Stimulated activated CD4-positive, alpha-beta T cell treated with anti-CD3 and anti-CD28 coated beads, TNF-alpha, amount 100 ng/mL, for 48 hours (primary cell): Measurements from ENCODE around the gene MUC2.

ENCODE experiments used
- DNase-seq, 3 donors: peaks; one replicate each; pipeline ENCODE4 v3.0.0-alpha.2; 2020; ENCODE audit warnings: low read depth in 3 of 3

MUC2 gene

DNA sequence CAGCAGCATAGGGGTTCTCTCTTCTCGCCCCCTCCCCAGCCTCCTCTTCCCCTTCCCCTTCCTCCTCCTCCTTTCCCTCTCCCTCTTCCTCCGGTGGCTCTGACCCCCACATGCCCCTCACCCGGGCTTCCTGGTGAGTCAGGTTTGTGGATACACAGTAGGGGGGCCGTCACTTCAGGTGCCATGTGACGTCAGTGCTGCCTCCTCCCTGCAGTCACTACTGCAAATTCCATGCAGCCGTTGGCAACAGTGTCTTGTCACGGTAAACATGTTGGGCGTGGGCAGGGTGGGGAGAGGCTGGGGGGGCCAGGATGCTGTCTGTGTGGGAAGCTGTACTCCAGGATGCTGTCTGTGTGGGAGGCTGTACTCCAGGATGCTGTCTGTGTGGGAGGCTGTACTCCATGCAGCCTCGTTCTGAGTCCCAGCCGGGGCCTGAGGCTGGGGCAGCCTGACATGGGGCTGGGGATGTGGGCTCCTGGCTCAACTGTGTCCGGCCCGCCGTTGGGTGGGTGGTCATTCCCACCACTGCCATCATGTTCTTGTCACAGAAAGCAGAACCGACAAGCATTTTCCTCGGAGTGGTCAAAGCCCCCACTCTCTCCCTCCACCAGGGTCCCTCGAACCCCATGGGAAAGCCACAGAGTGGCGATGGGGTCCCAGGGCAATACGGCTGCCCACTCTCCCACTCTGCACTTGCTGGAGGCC is 2.4 kb upstream of the MUC2 start:
- DNase-seq = no peak

DNA sequence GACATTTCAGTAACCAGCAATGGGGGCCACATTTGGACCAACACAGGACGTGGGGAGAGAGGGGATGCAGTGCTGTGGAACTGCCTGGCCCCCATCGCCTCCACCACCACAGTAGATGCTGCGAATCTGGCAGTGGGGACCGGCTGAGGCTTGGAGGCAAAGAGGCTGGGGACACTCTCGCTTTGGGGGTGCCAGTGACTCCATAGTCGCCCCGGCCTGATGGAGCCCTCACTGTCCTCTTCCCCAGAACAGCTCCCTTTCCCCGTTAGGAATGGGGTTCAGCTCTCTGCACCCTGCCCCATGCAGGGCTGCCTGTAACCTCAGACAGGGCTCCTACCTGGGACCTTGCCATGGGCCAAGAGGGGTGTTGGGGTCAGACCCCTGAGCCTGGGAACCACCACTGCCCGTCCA is 1.8 kb upstream of the MUC2 start:
- DNase-seq = no peak

DNA sequence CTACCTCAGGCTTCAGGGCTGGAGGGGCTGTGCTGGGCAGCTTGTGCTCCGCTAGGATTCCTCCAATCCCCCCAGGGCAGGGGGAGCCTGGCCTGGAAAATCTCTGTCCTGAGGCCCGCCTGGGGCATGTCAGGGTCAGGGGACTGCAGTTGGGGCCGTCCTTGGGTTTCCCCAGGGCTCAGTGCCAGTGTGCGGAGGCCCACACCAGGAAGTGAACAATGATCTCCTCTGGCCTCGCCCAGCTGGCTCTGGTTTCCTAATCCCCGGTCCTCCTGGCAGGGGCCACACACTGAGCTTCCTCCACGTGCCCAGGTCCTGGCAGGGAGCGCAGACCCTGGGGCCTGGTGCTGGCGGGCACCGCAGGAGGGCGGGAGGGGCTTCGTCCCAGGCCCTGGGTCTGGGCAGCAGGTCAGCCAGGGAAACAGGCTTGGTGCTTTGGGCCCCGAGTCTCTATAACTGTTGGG is 1.4 kb upstream of the MUC2 start:
- no peak for DNase-seq

DNA sequence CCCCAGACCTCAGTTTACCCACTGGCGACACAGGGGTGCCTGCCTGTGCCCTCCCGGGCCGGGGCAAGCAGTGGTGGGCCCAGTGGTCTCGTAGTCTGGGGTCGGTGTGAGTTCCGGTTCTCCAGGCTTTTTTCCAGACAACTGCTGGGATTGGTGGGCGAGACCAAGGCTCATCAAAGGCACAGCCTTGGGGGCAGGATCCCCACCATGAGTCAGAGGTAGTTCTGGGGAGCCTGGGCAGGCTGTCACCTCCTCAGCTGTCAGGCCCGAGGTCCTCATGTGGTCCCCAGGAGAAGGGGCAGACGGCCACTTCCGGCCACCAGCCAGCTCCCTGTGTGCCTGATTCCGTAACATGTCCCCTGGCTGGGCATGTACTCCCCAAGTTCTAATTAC is 827 bp upstream of the MUC2 start:
- no peak for DNase-seq

DNA sequence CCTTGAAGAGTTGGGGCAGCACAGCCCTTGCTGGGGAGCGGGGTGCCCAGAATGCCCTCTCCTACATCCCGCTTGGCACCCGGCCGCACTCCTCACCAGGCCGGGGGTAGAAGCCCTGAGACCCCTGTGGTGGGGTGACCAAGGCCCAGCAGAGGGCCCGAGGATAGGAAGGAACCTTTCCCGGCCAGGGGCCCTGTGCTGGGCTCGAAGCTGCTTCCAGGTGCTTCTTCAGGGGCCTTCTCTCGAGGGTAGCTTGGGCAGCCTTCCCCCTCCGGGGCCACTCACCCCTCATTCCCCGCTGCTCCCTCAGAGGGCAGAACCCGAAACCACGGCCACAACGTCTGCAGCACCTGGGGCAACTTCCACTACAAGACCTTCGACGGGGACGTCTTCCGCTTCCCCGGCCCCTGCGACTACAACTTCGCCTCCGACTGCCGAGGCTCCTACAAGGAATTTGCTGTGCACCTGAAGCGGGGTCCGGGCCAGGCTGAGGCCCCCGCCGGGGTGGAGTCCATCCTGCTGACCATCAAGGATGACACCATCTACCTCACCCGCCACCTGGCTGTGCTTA is 752 bp downstream of the MUC2 start:
- no peak for DNase-seq

DNA sequence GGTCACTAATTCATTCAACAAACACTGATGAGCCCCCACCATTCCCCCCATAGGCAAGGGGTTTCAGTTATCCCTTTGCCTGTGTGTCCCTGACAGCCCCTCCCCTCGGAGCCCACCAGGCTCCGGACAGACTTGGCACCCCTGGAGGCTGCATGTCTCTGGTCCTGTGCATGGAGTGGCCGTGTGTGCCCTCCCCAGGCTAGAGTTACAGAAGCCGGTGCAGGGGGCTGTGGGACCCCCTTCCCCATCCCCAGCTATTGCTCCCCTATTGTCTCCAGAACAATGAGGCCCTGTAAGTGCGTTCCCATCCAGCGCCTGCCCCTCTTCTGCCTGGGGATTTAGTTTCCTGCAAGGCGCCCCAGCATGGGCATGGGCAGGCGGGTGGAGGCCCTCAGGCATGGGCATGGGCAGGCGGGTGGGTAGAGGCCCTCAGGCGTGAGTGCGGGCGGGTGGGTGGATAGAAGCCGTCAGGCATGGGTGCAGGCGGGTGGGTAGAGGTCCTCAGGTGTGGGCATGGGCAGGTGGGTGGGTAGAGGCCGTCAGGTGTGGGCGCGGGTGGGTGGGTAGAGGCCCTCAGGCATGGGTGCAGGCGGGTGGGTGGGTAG is 1.5 kb downstream of the MUC2 start:
- no peak for DNase-seq

DNA sequence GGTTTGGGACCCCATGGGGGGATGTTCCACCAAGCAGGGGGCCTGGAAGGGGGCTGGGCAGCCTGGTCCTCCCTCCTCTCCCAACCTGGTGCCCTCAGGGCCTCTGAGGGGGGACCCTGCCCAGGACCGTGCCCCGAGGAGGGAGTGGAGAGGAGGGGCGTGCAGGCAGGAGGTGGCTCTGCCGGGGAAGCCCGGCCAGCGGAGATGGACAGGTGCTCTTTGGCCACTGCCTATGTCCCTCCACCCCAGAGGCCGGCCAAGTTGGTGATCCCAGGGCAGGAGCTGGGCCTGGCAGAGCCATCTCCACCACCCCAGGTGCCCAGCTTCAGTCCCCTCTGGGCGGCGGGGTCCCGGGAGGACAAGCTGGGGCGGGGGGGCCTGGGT is 2.4 kb downstream of the MUC2 start:
- no peak for DNase-seq

DNA sequence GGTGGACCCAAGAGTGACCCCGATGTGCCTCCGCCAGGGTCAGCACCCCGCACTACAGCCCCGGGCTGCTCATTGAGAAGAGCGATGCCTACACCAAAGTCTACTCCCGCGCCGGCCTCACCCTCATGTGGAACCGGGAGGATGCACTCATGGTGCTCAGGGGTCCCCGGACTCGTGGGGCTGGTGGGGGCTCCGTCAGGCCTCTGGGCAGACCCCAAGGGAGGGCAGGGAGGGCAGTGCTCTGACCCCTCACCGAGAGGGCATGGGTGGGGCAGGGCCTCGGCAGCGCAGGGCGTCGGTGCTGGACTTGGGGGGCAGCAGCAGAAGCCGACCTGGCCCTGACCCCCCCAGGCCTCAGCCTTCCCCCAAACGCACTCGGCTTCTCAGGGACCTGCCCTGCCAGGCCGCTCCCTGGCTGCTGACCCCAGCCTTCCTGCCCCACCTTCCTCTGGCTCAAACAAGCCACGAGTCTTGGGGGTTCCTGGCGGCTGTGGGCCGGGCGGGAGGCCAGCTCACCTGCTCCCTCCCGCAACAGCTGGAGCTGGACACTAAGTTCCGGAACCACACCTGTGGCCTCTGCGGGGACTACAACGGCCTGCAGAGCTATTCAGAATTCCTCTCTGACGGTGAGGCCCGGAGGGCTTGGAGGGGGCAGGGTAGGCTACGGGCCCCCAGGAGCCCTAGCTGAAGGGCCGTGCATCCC is 2.9 kb downstream of the MUC2 start:
- no peak for DNase-seq

DNA sequence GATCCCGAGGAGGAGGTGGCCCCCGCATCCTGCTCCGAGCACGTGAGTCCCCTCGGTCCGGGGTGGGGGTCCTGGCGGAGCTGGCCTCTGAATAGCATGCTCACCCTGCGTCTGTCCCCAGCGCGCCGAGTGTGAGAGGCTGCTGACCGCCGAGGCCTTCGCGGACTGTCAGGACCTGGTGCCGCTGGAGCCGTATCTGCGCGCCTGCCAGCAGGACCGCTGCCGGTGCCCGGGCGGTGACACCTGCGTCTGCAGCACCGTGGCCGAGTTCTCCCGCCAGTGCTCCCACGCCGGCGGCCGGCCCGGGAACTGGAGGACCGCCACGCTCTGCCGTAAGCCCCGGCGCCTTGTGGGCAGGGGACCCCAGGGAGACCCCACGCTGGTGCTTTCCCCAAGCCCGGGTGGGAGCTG is 3.5 kb downstream of the MUC2 start:
- no peak for DNase-seq

DNA sequence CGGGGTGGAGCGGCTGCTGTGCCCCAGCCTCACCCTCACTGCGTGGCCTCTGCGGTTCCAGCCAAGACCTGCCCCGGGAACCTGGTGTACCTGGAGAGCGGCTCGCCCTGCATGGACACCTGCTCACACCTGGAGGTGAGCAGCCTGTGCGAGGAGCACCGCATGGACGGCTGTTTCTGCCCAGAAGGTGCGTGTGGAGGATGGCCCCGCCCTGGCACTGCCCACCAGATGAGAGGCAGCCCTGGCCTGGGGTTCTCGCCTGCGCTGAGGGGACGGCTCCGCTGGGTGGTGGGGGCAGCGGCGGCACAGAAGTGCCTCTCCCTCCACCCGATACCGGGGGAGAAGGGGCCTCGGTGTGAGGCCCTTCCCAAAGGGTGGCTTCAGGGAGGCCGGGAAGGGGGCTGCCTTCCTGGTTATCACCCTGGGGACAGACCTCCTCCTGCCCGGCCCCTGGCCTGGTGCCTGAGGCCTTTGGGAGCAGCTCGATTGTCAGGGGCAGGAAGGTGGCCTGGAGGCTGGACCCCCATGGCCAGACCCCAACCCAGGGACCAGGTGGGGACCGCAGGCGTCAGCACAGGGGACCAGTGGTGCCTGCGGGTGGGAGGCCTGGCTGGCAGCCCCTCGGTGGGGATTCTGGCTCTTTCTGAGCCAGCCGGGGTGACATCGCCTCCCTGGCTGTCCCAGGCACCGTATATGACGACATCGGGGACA is 7.1 kb downstream of the MUC2 start:
- DNase-seq = no peak

DNA sequence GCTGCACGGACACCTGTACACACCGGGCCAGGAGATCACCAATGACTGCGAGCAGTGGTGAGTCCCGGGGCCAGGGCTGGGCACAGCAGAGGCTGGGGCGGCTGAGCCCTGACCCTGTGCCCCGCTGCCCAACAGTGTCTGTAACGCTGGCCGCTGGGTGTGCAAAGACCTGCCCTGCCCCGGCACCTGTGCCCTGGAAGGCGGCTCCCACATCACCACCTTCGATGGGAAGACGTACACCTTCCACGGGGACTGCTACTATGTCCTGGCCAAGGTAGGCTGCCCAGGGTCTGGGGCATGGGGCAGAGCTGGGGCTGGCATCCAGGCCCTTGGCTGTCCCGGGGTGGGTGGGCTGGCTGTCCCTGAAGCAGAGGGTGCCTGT is 7.7 kb downstream of the MUC2 start:
- DNase-seq = no peak

DNA sequence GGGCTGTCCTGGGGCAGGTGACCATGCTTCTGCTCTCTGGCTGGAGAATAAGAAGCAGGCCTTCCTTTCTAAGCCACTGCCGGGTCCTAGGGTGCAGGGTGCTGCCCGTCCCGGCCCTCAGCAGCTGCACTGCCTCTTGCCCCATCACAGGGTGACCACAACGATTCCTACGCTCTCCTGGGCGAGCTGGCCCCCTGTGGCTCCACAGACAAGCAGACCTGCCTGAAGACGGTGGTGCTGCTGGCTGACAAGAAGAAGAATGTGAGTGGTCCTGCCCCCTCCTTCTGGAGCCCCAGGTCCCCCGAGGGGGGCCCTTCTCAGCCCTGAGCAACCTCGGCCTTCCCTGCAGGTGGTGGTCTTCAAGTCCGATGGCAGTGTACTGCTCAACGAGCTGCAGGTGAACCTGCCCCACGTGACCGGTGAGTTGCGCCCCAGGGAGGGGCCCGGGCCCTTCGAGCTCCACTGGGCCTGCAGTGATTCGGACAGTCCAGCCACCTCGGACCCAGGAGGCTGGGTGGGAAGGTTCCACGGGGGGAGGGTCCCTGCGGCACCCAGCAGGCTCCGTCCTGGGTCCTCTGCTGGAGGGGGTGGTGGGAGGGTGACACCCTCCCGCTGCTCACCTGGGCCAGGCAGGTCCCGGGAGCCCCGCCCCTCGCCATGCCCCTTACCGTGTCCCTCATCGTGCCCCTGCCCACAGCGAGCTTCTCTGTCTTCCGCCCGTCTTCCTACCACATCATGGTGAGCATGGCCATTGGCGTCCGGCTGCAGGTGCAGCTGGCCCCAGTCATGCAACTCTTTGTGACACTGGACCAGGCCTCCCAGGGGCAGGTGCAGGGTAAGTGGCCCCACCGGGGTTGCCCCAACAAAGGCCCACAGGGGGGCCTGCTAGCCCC is 8.3 kb downstream of the MUC2 start:
- no peak for DNase-seq

DNA sequence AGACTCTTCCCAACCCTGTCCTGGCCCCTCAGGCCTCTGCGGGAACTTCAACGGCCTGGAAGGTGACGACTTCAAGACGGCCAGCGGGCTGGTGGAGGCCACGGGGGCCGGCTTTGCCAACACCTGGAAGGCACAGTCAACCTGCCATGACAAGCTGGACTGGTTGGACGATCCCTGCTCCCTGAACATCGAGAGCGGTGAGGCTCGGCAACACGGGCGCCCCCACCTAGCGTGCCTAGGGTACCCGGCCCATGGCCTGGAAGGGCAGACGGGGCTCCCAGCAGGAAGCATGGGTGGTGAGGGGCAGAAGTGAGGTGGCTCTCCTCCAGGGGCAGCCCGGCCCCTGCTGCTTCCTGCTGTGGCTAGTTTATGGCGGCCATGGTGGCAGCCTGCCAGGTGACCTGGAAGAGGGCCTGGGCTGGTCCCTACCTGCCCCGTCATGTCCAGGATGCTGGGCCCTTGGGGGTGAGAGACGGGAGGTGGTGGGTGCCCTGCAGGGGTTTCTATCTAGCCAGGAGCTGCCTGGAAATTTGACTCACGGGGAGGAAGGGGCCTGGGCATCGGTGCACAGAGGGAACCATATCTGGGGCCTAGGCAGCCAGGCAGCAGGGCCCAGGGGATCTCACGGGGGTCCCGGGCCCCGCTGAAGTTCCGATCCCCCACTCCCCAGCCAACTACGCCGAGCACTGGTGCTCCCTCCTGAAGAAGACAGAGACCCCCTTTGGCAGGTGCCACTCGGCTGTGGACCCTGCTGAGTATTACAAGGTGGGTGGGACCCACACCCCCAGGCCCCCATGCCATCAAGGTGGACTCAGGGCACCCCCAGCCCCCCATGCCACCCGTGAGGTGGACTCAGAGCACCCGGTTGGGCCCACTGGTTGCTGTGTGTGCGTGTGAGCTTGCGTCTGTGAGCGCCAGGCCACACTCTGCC is 9.2 kb downstream of the MUC2 start:
- DNase-seq = no peak

DNA sequence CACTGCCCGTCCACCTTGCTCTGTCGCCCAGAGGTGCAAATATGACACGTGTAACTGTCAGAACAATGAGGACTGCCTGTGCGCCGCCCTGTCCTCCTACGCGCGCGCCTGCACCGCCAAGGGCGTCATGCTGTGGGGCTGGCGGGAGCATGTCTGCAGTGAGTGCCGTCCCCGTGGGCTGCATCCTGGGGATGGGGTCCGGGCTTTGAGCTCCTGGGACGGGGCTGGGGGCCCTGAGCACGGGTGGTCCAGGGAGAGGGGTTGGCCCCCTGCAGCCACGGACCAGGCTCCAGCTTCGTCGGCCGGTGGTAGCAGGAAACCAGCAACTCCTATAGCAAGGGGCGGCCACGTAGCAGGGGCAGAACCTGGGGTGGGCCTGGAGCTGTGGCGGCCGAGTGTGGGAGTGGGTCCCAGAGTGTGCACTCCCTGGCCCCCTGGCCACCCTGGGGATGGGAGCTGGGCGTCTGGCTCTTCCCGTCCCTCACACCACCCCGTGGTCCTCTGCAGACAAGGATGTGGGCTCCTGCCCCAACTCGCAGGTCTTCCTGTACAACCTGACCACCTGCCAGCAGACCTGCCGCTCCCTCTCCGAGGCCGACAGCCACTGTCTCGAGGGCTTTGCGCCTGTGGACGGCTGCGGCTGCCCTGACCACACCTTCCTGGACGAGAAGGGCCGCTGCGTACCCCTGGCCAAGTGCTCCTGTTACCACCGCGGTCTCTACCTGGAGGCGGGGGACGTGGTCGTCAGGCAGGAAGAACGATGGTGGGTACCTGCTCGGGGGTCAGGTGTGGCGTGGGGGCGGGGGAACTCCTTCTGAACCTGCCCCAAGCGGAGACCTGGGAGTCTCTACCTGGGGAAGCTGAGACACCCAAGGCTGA is 10.1 kb downstream of the MUC2 start:
- no peak for DNase-seq

DNA sequence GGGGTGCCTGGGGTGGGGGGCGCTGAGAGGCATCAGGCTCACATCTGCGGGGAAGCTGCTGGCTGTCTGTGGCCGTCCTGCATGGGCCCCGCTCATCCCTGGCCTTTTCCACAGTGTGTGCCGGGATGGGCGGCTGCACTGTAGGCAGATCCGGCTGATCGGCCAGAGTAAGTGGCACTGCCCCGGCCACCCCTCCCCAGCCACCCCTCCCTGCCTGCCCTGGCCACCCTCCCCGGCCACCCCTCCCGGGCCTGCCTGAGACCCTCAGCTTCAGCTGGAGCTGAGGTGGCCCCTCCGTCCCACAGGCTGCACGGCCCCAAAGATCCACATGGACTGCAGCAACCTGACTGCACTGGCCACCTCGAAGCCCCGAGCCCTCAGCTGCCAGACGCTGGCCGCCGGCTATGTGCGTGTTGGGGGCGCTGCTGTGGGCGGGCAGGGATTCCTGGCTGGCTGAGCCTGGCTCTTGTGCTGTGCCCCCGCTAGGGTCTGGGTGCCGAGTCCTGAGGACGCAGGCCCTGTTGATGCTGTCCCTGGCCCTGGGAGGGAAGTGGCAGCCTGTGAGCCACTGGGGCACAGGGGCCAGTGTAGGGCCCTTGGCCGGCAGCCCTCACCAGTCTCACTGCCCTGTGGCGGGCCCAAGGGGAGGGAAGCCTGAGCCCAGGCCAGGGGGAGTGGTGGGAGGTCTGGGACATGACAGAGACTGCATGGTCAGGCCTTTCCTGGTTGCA is 10.9 kb downstream of the MUC2 start:
- DNase-seq = no peak

DNA sequence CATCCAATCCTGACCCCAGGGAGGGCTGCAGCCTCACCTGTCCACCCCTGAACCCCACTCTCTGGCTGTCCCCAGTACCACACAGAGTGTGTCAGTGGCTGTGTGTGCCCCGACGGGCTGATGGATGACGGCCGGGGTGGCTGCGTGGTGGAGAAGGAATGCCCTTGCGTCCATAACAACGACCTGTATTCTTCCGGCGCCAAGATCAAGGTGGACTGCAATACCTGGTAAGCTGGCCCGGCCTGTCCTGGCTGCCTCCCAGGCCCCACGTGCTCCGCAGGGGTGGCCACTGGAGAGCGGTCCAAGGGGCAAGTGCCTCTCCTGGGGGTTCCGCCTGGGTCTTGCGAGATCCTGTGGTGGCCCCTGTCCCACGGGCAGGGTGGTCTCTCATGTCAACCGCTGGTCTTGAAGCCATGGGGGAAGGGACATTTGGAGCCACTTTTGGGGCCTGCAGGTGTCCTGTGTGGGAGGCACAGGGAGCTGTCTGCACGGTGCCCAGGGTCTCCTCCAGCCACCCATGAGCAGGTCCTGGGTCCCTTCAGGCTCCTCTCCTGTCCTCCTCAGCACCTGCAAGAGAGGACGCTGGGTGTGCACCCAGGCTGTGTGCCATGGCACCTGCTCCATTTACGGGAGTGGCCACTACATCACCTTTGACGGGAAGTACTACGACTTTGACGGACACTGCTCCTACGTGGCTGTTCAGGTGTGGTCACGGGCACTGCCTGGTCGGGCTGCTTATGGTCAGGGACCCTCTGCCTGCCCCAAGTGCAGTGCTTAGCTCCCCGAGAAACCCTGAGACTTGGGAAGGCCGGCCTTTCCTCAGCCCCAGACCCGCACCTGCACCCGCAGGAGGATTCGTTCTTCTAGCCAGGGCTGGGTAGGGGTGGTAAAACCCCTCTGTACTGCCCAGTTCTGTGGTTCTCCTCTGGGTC is 11.8 kb downstream of the MUC2 start:
- DNase-seq = no peak

DNA sequence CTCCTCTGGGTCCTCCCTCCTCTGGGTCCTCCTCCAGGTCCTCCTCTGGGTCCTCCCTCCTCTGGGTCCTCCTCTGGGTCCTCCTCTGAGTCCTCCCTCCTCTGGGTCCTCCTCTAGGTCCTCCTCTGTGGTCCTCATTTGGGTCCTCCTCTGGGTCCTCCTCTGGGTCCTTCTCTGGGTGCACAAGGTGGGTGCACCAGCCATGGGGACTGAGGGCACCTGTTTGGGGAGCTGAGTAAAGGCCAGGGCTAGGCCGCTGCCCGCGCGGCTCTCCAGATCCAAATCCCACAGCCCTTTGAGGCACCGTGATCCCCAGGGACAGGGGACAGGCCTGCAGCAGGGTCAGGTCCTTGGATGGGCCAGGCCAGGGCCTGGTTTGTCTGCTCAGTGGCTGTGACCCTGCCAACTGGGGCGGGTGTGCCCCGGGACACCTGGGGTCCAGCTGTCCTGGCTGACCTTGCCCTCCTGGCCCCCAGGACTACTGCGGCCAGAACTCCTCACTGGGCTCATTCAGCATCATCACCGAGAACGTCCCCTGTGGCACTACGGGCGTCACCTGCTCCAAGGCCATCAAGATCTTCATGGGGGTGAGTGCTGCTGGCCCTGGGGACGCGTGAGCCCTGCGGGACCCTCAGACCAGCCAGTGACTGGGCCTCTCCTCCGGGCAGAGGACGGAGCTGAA is 12.7 kb downstream of the MUC2 start:
- DNase-seq = no peak
